ENCODE results near the gene FXYD6.

FXYD6 gene

GRCh38 chr11:117824571-117825537 is 51.6 kb downstream of the FXYD6 start, which contains the start of gene FXYD2:
TSS of gene FXYD2 (minus strand) at chr11:117824744. CDS start at chr11:117824678, 66 bp downstream.
- H3K4me1 ChIP-seq (ENCODE audit: control insufficient read depth in 2 of 2, insufficient read depth in 2 of 2, low read length in 2 of 2), result peaks cover 14 to 30% of the 10 kb centered on the region in 2 donors
- H3K27ac ChIP-seq (ENCODE audit: low read depth in 2 of 2, low read length in 2 of 2), result peak within 1 kb of the TSS; percentile 63 to 71

GRCh38 chr11:117823946-117824420 is 52.5 kb downstream of the FXYD6 start:
- peaks cover 13 to 38% of the 10 kb centered on the region in 2 donors for H3K4me1 ChIP-seq (ENCODE audit: control insufficient read depth in 2 of 2, insufficient read depth in 2 of 2, low read length in 2 of 2)

More at GRCh38 chr11:117824571-117825537, 51.6 kb downstream of the FXYD6 start, which contains the start of gene FXYD2:
- Histone ChIP-seq H3K4me3 (ENCODE audit: low read length in 2 of 2) (peak within 1 kb of the TSS in 1 of 2 donors; percentile 13), H3K27me3 (ENCODE audit: control insufficient read depth in 2 of 2, insufficient read depth in 2 of 2, low read length in 2 of 2) (no peaks in the 10 kb centered on the region), H3K9ac (ENCODE audit: low read depth in 1 of 2, low read length in 2 of 2) (peak within 1 kb of the TSS in 1 of 2 donors; percentile 24), H3K36me3 (ENCODE audit: control insufficient read depth in 2 of 2, insufficient read depth in 2 of 2, low read length in 2 of 2) (no peaks in the 10 kb centered on the region), H3K9me3 (ENCODE audit: control insufficient read depth in 2 of 2, low read length in 2 of 2) (no peaks in the 10 kb centered on the region)

GRCh38 chr11:117823294-117823945 is 53.0 kb downstream of the FXYD6 start:
- H3K4me1 ChIP-seq (ENCODE audit: control insufficient read depth in 2 of 2, insufficient read depth in 2 of 2, low read length in 2 of 2), result peaks cover 9 to 35% of the 10 kb centered on the region in 2 donors
- H3K4me3 ChIP-seq (ENCODE audit: low read length in 2 of 2), result no peak overlapping the region
- H3K9me3 ChIP-seq (ENCODE audit: control insufficient read depth in 2 of 2, low read length in 2 of 2), result no peaks in the 10 kb centered on the region
- no peak overlapping the region for H3K9ac ChIP-seq (ENCODE audit: low read depth in 1 of 2, low read length in 2 of 2)
- no peaks in the 10 kb centered on the region for H3K27me3 ChIP-seq (ENCODE audit: control insufficient read depth in 2 of 2, insufficient read depth in 2 of 2, low read length in 2 of 2)
- no peaks in the 10 kb centered on the region for H3K36me3 ChIP-seq (ENCODE audit: control insufficient read depth in 2 of 2, insufficient read depth in 2 of 2, low read length in 2 of 2)
- H3K27ac ChIP-seq (ENCODE audit: low read depth in 2 of 2, low read length in 2 of 2), result peak overlapping the region; percentile 63 to 71

More at GRCh38 chr11:117823946-117824420, 52.5 kb downstream of the FXYD6 start:
- Histone ChIP-seq H3K9ac (ENCODE audit: low read depth in 1 of 2, low read length in 2 of 2) (no peak overlapping the region), H3K27me3 (ENCODE audit: control insufficient read depth in 2 of 2, insufficient read depth in 2 of 2, low read length in 2 of 2) (no peaks in the 10 kb centered on the region), H3K27ac (ENCODE audit: low read depth in 2 of 2, low read length in 2 of 2) (peak overlapping the region; percentile 63 to 71), H3K9me3 (ENCODE audit: control insufficient read depth in 2 of 2, low read length in 2 of 2) (no peaks in the 10 kb centered on the region), H3K4me3 (ENCODE audit: low read length in 2 of 2) (no peak overlapping the region), H3K36me3 (ENCODE audit: control insufficient read depth in 2 of 2, insufficient read depth in 2 of 2, low read length in 2 of 2) (no peaks in the 10 kb centered on the region)

DNA sequence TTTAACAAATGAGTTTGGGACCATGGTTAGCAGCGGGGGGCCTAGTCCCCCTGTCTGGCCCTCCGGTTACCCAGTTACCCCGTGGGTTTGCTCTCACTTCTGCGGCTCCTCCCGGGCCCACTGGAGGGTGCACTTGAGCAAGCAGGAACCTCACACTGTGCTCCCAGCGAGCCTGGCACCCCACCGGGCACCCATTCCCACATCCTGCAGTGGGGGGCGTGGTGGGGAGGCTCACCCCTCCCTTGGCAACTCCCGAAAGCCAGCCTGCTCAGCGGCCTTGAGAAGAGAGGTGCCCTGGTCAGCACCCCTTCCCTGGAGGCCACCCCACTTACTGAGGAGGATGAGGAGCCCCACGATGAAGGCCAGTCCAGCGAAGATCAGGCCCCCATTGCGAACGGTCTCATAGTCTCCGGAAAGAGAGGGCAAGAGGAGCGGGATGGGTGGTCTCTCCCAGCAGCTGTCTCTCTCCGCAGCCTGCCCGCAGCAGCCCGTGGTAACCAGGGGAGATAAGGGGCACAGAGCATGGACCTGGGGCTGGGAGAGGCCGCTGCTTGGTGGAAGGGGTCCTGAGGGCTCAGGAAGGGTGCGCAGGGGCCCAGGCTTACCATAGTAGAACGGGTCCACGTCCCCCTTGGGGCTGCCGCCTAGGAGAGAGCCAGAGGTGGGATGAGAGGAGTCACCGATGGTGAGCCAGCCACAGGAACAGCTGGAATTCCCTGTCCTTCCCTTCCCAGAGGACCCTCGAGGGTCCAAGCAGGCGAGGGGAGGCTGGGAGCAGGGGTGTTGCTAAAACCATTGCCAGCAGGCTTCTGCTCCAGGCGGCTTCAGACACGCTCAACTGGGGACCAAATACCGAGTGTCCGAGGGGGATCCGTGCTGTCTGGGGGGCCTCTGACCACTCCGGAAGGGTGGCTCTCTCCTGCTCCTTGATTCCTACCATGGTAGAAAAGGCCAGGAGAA is 54.1 kb downstream of the FXYD6 start:
- Histone ChIP-seq H3K36me3 (ENCODE audit: control insufficient read depth in 2 of 2, insufficient read depth in 2 of 2, low read length in 2 of 2) (no peaks in the 10 kb centered on the region), H3K27me3 (ENCODE audit: control insufficient read depth in 2 of 2, insufficient read depth in 2 of 2, low read length in 2 of 2) (no peaks in the 10 kb centered on the region), H3K4me3 (ENCODE audit: low read length in 2 of 2) (no peak overlapping the region), H3K9ac (ENCODE audit: low read depth in 1 of 2, low read length in 2 of 2) (peak overlapping the region in 1 of 2 donors; percentile 24), H3K9me3 (ENCODE audit: control insufficient read depth in 2 of 2, low read length in 2 of 2) (no peaks in the 10 kb centered on the region), H3K4me1 (ENCODE audit: control insufficient read depth in 2 of 2, insufficient read depth in 2 of 2, low read length in 2 of 2) (peaks cover 16 to 38% of the 10 kb centered on the region in 2 donors), H3K27ac (ENCODE audit: low read depth in 2 of 2, low read length in 2 of 2) (no peak overlapping the region)

- H3K36me3 ChIP-seq (ENCODE audit: control insufficient read depth in 2 of 2, insufficient read depth in 2 of 2, low read length in 2 of 2), result no peaks in the 10 kb centered on the region
- H3K4me1 ChIP-seq (ENCODE audit: control insufficient read depth in 2 of 2, insufficient read depth in 2 of 2, low read length in 2 of 2), result peaks cover 21 to 40% of the 10 kb centered on the region in 2 donors
- H3K9ac ChIP-seq (ENCODE audit: low read depth in 1 of 2, low read length in 2 of 2), result no peak overlapping the region
- H3K27me3 ChIP-seq (ENCODE audit: control insufficient read depth in 2 of 2, insufficient read depth in 2 of 2, low read length in 2 of 2), result no peaks in the 10 kb centered on the region
- H3K27ac ChIP-seq (ENCODE audit: low read depth in 2 of 2, low read length in 2 of 2), result no peak overlapping the region
- no peaks in the 10 kb centered on the region for H3K9me3 ChIP-seq (ENCODE audit: control insufficient read depth in 2 of 2, low read length in 2 of 2)
- H3K4me3 ChIP-seq (ENCODE audit: low read length in 2 of 2), result no peak overlapping the region
These were observed 55.0 kb downstream of the FXYD6 start for GRCh38 chr11:117821431-117821830.

- H3K36me3 ChIP-seq (ENCODE audit: control insufficient read depth in 2 of 2, insufficient read depth in 2 of 2, low read length in 2 of 2), result no peaks in the 10 kb centered on the region
- no peaks in the 10 kb centered on the region for H3K9me3 ChIP-seq (ENCODE audit: control insufficient read depth in 2 of 2, low read length in 2 of 2)
- H3K4me3 ChIP-seq (ENCODE audit: low read length in 2 of 2), result no peak overlapping the region
- no peak overlapping the region for H3K9ac ChIP-seq (ENCODE audit: low read depth in 1 of 2, low read length in 2 of 2)
- no peaks in the 10 kb centered on the region for H3K27me3 ChIP-seq (ENCODE audit: control insufficient read depth in 2 of 2, insufficient read depth in 2 of 2, low read length in 2 of 2)
- H3K4me1 ChIP-seq (ENCODE audit: control insufficient read depth in 2 of 2, insufficient read depth in 2 of 2, low read length in 2 of 2), result peaks cover 28 to 47% of the 10 kb centered on the region in 2 donors
- no peak overlapping the region for H3K27ac ChIP-seq (ENCODE audit: low read depth in 2 of 2, low read length in 2 of 2)
These were observed 55.9 kb downstream of the FXYD6 start for GRCh38 chr11:117820516-117820915.

DNA sequence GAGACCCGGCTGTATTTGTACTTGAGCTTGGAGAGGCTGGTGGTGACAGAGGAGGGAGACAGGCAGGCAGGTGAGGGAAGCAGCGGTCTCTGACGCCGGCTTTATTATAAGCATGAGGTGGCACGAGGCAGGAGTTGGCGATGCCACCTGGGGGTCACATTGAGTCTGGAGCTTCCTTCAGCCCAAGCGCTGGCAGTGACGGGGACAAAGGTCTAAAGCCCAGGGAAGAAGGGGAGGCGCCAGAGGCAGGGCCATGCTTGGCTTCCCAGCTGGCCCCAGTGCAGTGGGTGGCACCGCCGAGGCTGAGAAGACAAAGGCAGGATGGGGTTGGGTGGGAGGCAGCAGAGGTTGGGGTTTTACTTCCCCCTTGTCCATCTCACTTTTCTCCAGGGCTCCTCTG is 56.4 kb downstream of the FXYD6 start:
- Histone ChIP-seq H3K9me3 (ENCODE audit: control insufficient read depth in 2 of 2, low read length in 2 of 2) (no peaks in the 10 kb centered on the region), H3K27ac (ENCODE audit: low read depth in 2 of 2, low read length in 2 of 2) (no peak overlapping the region), H3K4me3 (ENCODE audit: low read length in 2 of 2) (no peak overlapping the region), H3K9ac (ENCODE audit: low read depth in 1 of 2, low read length in 2 of 2) (peak overlapping the region in 1 of 2 donors; percentile 23), H3K27me3 (ENCODE audit: control insufficient read depth in 2 of 2, insufficient read depth in 2 of 2, low read length in 2 of 2) (no peaks in the 10 kb centered on the region), H3K4me1 (ENCODE audit: control insufficient read depth in 2 of 2, insufficient read depth in 2 of 2, low read length in 2 of 2) (peaks cover 30 to 47% of the 10 kb centered on the region in 2 donors), H3K36me3 (ENCODE audit: control insufficient read depth in 2 of 2, insufficient read depth in 2 of 2, low read length in 2 of 2) (no peaks in the 10 kb centered on the region)

GRCh38 chr11:117819096-117820040 is 57.1 kb downstream of the FXYD6 start:
- Histone ChIP-seq H3K27me3 (ENCODE audit: control insufficient read depth in 2 of 2, insufficient read depth in 2 of 2, low read length in 2 of 2) (no peaks in the 10 kb centered on the region), H3K9ac (ENCODE audit: low read depth in 1 of 2, low read length in 2 of 2) (peak overlapping the region in 1 of 2 donors; percentile 23), H3K36me3 (ENCODE audit: control insufficient read depth in 2 of 2, insufficient read depth in 2 of 2, low read length in 2 of 2) (no peaks in the 10 kb centered on the region), H3K4me3 (ENCODE audit: low read length in 2 of 2) (no peak overlapping the region), H3K4me1 (ENCODE audit: control insufficient read depth in 2 of 2, insufficient read depth in 2 of 2, low read length in 2 of 2) (peaks cover 37 to 47% of the 10 kb centered on the region in 2 donors), H3K9me3 (ENCODE audit: control insufficient read depth in 2 of 2, low read length in 2 of 2) (no peaks in the 10 kb centered on the region), H3K27ac (ENCODE audit: low read depth in 2 of 2, low read length in 2 of 2) (no peak overlapping the region)
